ENCODE measurements around the gene CCDC124. TPM values are rescaled to one million over a fixed set of nuclear protein-coding genes. Genes with fewer than 3 reads are reported as not detected.
"Not testable (repeated sequence)": the region's sequence is repeated elsewhere in the genome, so short reads cannot be mapped to it uniquely, and the experiment has no call there.

CCDC124 gene
- total and polyA plus RNA-seq, 11 donors, result 45.4 to 195 (median 71.8) TPM

DNA sequence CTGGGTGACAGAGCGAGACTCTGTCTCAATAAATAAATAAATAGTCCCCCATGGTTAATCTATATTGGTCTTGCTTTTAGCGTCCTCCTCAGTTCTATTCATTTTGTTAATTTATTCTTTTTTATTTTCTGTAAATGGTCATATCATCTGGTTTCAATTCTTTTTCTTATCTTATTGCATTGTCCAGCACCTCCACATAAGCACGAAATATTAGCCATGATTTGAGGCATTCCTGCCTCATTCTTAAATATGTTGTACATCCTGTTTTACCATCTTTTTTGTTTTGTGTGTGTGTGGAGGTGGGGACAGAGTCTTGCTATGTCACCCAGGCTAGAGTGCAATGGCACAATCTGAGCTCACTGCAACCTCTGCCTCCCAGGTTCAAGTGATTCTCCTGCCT is 24.6 kb upstream of the CCDC124 start:
- H3K4me3 ChIP-seq, result no peak overlapping the region
- intact Hi-C loops (cut with DNase I), result no loop called here

DNA sequence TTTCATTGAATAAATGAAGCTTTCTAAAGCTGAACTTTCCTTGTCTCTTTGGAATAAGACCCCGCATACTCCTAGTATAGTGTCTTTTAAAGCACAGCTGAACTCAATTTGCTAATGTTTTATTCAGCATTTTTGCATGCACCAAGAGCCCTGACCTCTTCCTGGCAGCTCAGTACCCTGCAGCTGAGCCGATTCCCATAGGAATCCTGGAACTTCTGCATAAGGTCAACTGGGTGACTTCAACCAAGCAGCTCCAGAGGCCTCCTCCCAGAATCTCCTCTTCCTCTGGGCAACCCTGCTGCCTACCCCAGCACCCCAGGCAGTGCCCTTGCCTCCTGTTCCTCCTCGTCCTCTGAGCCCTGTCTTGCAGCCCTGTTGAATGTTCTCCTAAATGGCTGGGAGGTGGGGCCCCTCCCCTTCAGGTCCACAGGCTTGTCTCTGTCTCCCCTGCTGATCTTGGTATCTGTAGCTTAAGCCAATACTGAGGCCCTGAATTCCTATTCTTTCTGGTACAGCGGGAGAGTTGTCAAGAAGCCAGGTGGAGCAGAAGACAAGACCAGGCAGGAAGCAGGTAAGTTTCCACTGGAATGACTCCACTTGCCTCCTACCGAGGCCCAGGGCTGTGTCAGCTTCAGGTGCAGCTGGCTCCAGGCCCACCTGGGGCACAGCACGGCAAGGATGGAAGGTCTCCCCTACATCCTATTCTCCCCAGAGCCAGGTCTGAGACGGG is 23.6 kb upstream of the CCDC124 start:
- TF ChIP-seq, protein P1, sequence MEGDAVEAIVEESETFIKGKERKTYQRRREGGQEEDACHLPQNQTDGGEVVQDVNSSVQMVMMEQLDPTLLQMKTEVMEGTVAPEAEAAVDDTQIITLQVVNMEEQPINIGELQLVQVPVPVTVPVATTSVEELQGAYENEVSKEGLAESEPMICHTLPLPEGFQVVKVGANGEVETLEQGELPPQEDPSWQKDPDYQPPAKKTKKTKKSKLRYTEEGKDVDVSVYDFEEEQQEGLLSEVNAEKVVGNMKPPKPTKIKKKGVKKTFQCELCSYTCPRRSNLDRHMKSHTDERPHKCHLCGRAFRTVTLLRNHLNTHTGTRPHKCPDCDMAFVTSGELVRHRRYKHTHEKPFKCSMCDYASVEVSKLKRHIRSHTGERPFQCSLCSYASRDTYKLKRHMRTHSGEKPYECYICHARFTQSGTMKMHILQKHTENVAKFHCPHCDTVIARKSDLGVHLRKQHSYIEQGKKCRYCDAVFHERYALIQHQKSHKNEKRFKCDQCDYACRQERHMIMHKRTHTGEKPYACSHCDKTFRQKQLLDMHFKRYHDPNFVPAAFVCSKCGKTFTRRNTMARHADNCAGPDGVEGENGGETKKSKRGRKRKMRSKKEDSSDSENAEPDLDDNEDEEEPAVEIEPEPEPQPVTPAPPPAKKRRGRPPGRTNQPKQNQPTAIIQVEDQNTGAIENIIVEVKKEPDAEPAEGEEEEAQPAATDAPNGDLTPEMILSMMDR (IDR thresholded peaks at IDR 0.05), result no peak
- Histone ChIP-seq H3K4me3 (no peak overlapping the region), H3K9me3 (peaks cover 0 to 29% (median 18%) of the 10 kb centered on the region in 12 donors), H3K27ac (no peak overlapping the region), H3K4me1 (no peaks in the 10 kb centered on the region), H3K27me3 (peaks cover 0 to 13% (median 0%) of the 10 kb centered on the region in 9 donors), H3K36me3 (no peaks in the 10 kb centered on the region)
- ATAC-seq (no peak), DNase-seq (no peak)
- intact Hi-C loops (cut with DNase I), result no loop called here
- 59 to 63% (median 62%) methylated on average over 7 of the region's 7 CpGs for WGBS, 4 donors

More for the DNA sequence above, 24.6 kb upstream of the CCDC124 start:
- H3K36me3 ChIP-seq, result no peaks in the 10 kb centered on the region
- 86 to 90% (median 88%) methylated on average over 3 of the region's 3 CpGs for WGBS, 4 donors
- peaks cover 0 to 21% (median 12%) of the 10 kb centered on the region in 12 donors for H3K9me3 ChIP-seq
- H3K27ac ChIP-seq, result no peak overlapping the region
- H3K27me3 ChIP-seq, result peaks cover 0 to 12% (median 0%) of the 10 kb centered on the region in 9 donors
- DNase-seq, result no peak
- TF ChIP-seq, protein P1 (IDR thresholded peaks at IDR 0.05), result no peak
- no peak for TF ChIP-seq POLR2A (IDR thresholded peaks at IDR 0.05)
- no peaks in the 10 kb centered on the region for H3K4me1 ChIP-seq
- ATAC-seq, result no peak

DNA sequence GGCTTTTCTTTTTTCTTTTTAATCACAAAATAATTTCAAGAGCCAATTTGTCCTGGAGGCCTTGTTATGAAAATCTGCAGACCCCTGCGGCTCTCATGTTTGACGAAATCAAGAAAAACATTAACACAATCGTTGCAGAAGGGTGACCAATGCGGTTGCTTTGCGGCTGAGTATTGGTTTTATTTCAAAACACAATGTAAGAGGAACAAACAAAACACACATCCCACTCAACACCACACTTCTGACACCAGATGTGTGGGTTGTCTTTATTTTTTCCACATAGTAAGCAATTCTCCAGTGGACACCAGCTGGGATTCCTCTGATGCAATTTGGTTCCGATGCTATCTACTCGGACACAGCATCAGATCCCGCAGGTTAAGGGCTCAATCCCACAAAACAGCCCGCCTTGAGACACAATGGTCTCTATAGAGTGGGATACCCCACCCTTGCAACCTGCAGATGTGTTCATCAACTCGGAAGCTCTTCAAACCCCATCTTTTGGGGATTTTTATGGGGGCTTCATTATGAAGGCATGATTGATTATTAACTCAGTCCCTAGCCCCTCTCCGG is 21.9 kb upstream of the CCDC124 start:
- no peak for DNase-seq
- Histone ChIP-seq H3K9me3 (peaks cover 0 to 29% (median 18%) of the 10 kb centered on the region in 12 donors), H3K4me3 (no peak overlapping the region), H3K27ac (no peak overlapping the region), H3K4me1 (no peaks in the 10 kb centered on the region), H3K36me3 (no peaks in the 10 kb centered on the region), H3K27me3 (peaks cover 0 to 17% (median 0%) of the 10 kb centered on the region in 9 donors)
- intact Hi-C loops (cut with DNase I), result no loop called here
- 79 to 85% (median 81%) methylated on average over 11 of the region's 11 CpGs for WGBS, 4 donors
- no peak for TF ChIP-seq POLR2A (IDR thresholded peaks at IDR 0.05)
- TF ChIP-seq, protein P1 (IDR thresholded peaks at IDR 0.05), result no peak
- no peak for ATAC-seq

DNA sequence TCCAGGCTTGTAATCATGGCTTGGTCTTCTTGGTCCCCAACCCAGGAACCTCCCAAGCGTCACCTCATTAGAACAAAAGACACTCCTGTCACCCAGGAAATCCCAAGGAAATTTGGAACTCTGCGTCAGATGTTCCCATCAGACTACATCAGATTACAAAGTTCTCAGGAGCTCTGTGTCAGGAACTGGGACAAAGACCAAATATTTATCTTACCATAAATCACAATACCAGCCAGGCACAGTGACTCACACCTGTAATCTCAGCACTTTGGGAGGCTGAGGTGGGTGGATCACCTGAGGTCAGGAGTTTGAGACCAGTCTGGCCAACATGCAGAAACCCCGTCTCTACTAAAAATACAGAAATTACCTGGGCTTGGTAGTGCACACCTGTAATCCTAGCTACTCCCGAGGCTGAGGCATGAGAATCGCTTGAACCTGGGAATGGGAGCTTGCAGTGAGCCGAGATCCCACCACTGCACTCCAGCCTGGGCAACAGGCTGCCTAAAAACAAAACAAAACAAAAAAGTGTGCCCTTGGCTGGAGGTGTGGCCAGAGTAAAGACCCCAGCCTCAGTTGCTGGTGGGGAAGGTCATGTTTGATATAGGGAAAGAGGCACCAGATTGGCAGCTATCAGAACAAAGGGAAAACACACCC is 16.7 kb upstream of the CCDC124 start:
- WGBS, 4 donors, result 69 to 84% (median 80%) methylated on average over 6 of the region's 6 CpGs
- Histone ChIP-seq H3K9me3 (peaks cover 0 to 23% (median 12%) of the 10 kb centered on the region in 12 donors), H3K36me3 (no peaks in the 10 kb centered on the region), H3K4me1 (no peaks in the 10 kb centered on the region), H3K4me3 (no peak overlapping the region), H3K27ac (no peak overlapping the region), H3K27me3 (peaks cover 0 to 24% (median 0%) of the 10 kb centered on the region in 9 donors)
- intact Hi-C loops (cut with DNase I), result no loop called here
- DNase-seq (no peak), ATAC-seq (no peak)
- no peak for TF ChIP-seq POLR2A (IDR thresholded peaks at IDR 0.05)
- TF ChIP-seq, protein P1 (IDR thresholded peaks at IDR 0.05), result no peak

DNA sequence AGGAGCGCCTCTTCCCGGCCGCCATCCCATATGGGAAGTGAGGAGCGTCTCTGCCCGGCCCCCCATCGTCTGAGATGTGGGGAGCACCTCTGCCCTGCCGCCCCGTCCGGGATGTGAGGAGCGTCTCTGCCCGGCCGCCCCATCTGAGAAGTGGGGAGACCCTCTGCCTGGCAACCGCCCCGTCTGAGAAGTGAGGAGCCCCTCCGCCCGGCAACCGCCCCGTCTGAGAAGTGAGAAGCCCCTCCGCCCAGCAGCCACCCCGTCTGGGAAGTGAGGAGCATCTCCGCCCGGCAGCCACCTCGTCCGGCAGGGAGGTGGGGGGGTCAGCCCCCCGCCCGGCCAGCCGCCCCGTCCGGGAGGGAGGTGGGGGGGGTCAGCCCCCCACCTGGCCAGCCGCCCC is 14.7 kb upstream of the CCDC124 start:
- H3K27me3 ChIP-seq, result peaks cover 0 to 18% (median 0%) of the 10 kb centered on the region in 9 donors
- peaks cover 0 to 19% (median 8%) of the 10 kb centered on the region in 12 donors for H3K9me3 ChIP-seq
- DNase-seq; H3K36me3 ChIP-seq; H3K4me3 ChIP-seq; intact Hi-C loops (cut with DNase I); H3K4me1 ChIP-seq; ATAC-seq; H3K27ac ChIP-seq: not testable (repeated sequence)
- WGBS, 4 donors, result 89 to 93% (median 91%) methylated on average over 10 to 29 of the region's 30 CpGs; no CpG with 5 or more reads in 1 of the 4 donors

DNA sequence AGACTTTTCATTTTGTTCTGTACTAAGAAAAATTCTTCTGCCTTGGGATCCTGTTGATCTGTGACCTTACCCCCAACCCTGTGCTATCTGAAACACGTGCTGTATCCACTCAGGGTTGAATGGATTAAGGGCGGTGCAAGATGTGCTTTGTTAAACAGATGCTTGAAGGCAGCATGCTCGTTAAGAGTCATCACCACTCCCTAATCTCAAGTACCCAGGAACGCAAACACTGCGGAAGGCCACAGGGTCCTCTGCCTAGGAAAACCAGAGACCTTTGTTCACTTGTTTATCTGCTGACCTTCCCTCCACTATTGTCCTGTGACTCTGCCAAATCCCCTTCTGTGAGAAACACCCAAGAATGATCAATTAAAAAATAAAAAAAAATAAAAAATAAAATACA is 13.7 kb upstream of the CCDC124 start:
- peaks cover 0 to 13% (median 0%) of the 10 kb centered on the region in 9 donors for H3K27me3 ChIP-seq
- H3K4me1 ChIP-seq; DNase-seq; H3K9me3 ChIP-seq; H3K4me3 ChIP-seq; ATAC-seq; H3K27ac ChIP-seq; H3K36me3 ChIP-seq; intact Hi-C loops (cut with DNase I): not testable (repeated sequence)
- WGBS, 4 donors, result 51 to 71% (median 59%) methylated on average over 5 of the region's 5 CpGs
